RWPE2 (cell line): ENCODE results near the gene EEF1AKMT4.

Experiments
- ATAC-seq: fragments of 200-7000 bp; cut with Tn5 transposase; 3 replicates; pipeline ENCODE4 v1.9.1; 2021; ENCODE audit warnings: low read depth
- DNase-seq: peaks from one replicate; pipeline ENCODE4 v3.0.0-alpha.2; 2020; ENCODE audit warnings: low spot score
- H3K27ac ChIP-seq: fragments of 450-650 bp; 2 replicates; pipeline ENCODE4 v1.5.1; 2017; ENCODE audit warnings: mild to moderate bottlenecking; ENCODE audit not compliant: poor library complexity, severe bottlenecking
- H3K27me3 ChIP-seq: fragments of 250-450 bp; sonication (Bioruptor Pico); 2 replicates; pipeline ENCODE4 v1.5.1; 2021; ENCODE audit warnings: mild to moderate bottlenecking, moderate library complexity; ENCODE audit not compliant: insufficient read depth, poor library complexity, severe bottlenecking
- H3K36me3 ChIP-seq: fragments of 250-450 bp; sonication (Bioruptor Pico); 2 replicates; pipeline ENCODE4 v1.5.1; 2020; ENCODE audit warnings: low read depth, mild to moderate bottlenecking, moderate library complexity
- H3K4me1 ChIP-seq: fragments of 250-450 bp; sonication (Bioruptor Pico); 2 replicates; pipeline ENCODE4 v1.5.1; 2021; ENCODE audit warnings: mild to moderate bottlenecking, moderate library complexity; ENCODE audit not compliant: insufficient read depth, poor library complexity, severe bottlenecking
- H3K4me3 ChIP-seq: fragments of 250-450 bp; sonication (Bioruptor Pico); 2 replicates; pipeline ENCODE4 v1.5.1; 2021; ENCODE audit warnings: mild to moderate bottlenecking, moderate library complexity; ENCODE audit not compliant: severe bottlenecking
- H3K9me3 ChIP-seq: fragments of 250-450 bp; sonication (Bioruptor Pico); 2 replicates; pipeline ENCODE4 v1.5.1; 2021; ENCODE audit warnings: mild to moderate bottlenecking, moderate library complexity; ENCODE audit not compliant: severe bottlenecking
- CTCF ChIP-seq: fragments of 450-650 bp; IDR thresholded peaks from one replicate; pipeline ENCODE4 v1.5.1; 2017; ENCODE audit warnings: mild to moderate bottlenecking, moderate library complexity; ENCODE audit not compliant: poor library complexity, severe bottlenecking

EEF1AKMT4 gene

GRCh38 chr3:184307915-184308314 lies 58.4 kb downstream of the EEF1AKMT4 start:
- no peak for ATAC-seq
- Histone ChIP-seq H3K27ac (no peak overlapping the region), H3K36me3 (peaks cover 69% of the 10 kb centered on the region)

More at GRCh38 chr3:184307915-184308314, 58.4 kb downstream of the EEF1AKMT4 start:
- no peaks in the 10 kb centered on the region for H3K27me3 ChIP-seq
- no peaks in the 10 kb centered on the region for H3K4me1 ChIP-seq
- TF ChIP-seq CTCF: no peak
- no peak for DNase-seq
- no peak overlapping the region for H3K4me3 ChIP-seq
- no peaks in the 10 kb centered on the region for H3K9me3 ChIP-seq
